H9 (cell line): ENCODE data around the gene TNIP2. TPM values are rescaled to one million over a fixed set of nuclear protein-coding genes. Genes with fewer than 3 reads are reported as not detected.

Experiments used
- DNase-seq: peaks from one replicate; pipeline ENCODE4 v3.0.0-alpha.2; 2017
- H2AFZ ChIP-seq: one replicate; pipeline ENCODE4 v1.6.1; 2013; ENCODE audit warnings: mild to moderate bottlenecking, low read length, control low read depth, moderate library complexity
- H2AK5ac ChIP-seq: 2 replicates; pipeline ENCODE4 v1.6.1; 2013; ENCODE audit warnings: low read length, control low read depth, mixed read lengths; ENCODE audit not compliant: insufficient read length
- H2BK120ac ChIP-seq: one replicate; pipeline ENCODE4 v1.6.1; 2013; ENCODE audit warnings: low read depth, mild to moderate bottlenecking, low read length, control low read depth, inconsistent platforms; ENCODE audit not compliant: poor library complexity, severe bottlenecking
- H2BK12ac ChIP-seq: 2 replicates; pipeline ENCODE4 v1.6.1; 2013; ENCODE audit warnings: low read length, control low read depth, mixed read lengths, low read depth; ENCODE audit not compliant: insufficient read length
- H2BK15ac ChIP-seq: 2 replicates; pipeline ENCODE4 v1.6.1; 2013; ENCODE audit warnings: low read depth, low read length, control low read depth
- H2BK20ac ChIP-seq: one replicate; pipeline ENCODE4 v1.6.1; 2013; ENCODE audit warnings: low read depth, mild to moderate bottlenecking, low read length, control low read depth, inconsistent platforms; ENCODE audit not compliant: poor library complexity, severe bottlenecking
- H2BK5ac ChIP-seq: 2 replicates; pipeline ENCODE4 v1.6.1; 2013; ENCODE audit warnings: low read length, control low read depth, mixed read lengths; ENCODE audit not compliant: insufficient read length
- H3K14ac ChIP-seq: 2 replicates; pipeline ENCODE4 v1.6.1; 2013; ENCODE audit warnings: low read length, control low read depth; ENCODE audit not compliant: insufficient read depth
- H3K18ac ChIP-seq: 2 replicates; pipeline ENCODE4 v1.6.1; 2013; ENCODE audit warnings: low read depth, mild to moderate bottlenecking, mixed read lengths, low read length, control low read depth; ENCODE audit not compliant: insufficient read length
- H3K23ac ChIP-seq: 2 replicates; pipeline ENCODE4 v1.6.1; 2013; ENCODE audit warnings: low read length, control low read depth, mixed read lengths, low read depth; ENCODE audit not compliant: insufficient read length
- H3K23me2 ChIP-seq: 2 replicates; pipeline ENCODE4 v1.6.1; 2013; ENCODE audit warnings: low read depth, mild to moderate bottlenecking, mixed read lengths, low read length, control low read depth; ENCODE audit not compliant: insufficient read length, poor library complexity, severe bottlenecking
- H3K27ac ChIP-seq: 2 replicates; pipeline ENCODE4 v1.5.1; 2013; ENCODE audit warnings: low read length, control low read depth, mixed read lengths, low read depth; ENCODE audit not compliant: insufficient read length
- H3K27me3 ChIP-seq: 2 replicates; pipeline ENCODE4 v1.6.1; 2013; ENCODE audit warnings: low read length, control low read depth, inconsistent platforms; ENCODE audit not compliant: insufficient read depth
- H3K4ac ChIP-seq: 2 replicates; pipeline ENCODE4 v1.6.1; 2013; ENCODE audit warnings: low read depth, mild to moderate bottlenecking, control low read depth, inconsistent platforms, low read length, moderate library complexity
- H3K4me1 ChIP-seq: 2 replicates; pipeline ENCODE4 v1.6.1; 2013; ENCODE audit warnings: low read length, control low read depth, inconsistent platforms; ENCODE audit not compliant: insufficient read depth
- H3K4me2 ChIP-seq: 2 replicates; pipeline ENCODE4 v1.6.1; 2013; ENCODE audit warnings: low read length, control low read depth, mixed read lengths; ENCODE audit not compliant: insufficient read length, insufficient read depth
- H3K56ac ChIP-seq: 2 replicates; pipeline ENCODE4 v1.6.1; 2013; ENCODE audit warnings: low read depth, mild to moderate bottlenecking, mixed read lengths, low read length, control low read depth; ENCODE audit not compliant: insufficient read length
- H3K79me1 ChIP-seq: 2 replicates; pipeline ENCODE4 v1.6.1; 2013; ENCODE audit warnings: low read depth, mild to moderate bottlenecking, moderate library complexity, low read length, control low read depth, inconsistent platforms; ENCODE audit not compliant: insufficient read depth, poor library complexity, severe bottlenecking
- H3K79me2 ChIP-seq: 2 replicates; pipeline ENCODE4 v1.6.1; 2013; ENCODE audit warnings: low read length, control low read depth, inconsistent platforms; ENCODE audit not compliant: insufficient read depth
- H3K9ac ChIP-seq: 2 replicates; pipeline ENCODE4 v1.6.1; 2013; ENCODE audit warnings: low read length, control low read depth, mixed read lengths; ENCODE audit not compliant: insufficient read length; ENCODE audit errors: extremely low read depth
- H3K9me3 ChIP-seq: one replicate; pipeline ENCODE4 v1.6.1; 2013; ENCODE audit warnings: low read depth, low read length, inconsistent platforms; ENCODE audit not compliant: control insufficient read depth
- H3T11ph ChIP-seq: one replicate; pipeline ENCODE4 v1.6.1; 2013; ENCODE audit warnings: mild to moderate bottlenecking, low read length, control low read depth, inconsistent platforms
- H4K20me1 ChIP-seq: one replicate; pipeline ENCODE4 v1.6.1; 2013; ENCODE audit not compliant: control insufficient read depth, insufficient read length, insufficient read depth
- H4K5ac ChIP-seq: 2 replicates; pipeline ENCODE4 v1.6.1; 2013; ENCODE audit warnings: low read depth, mild to moderate bottlenecking, mixed read lengths, low read length, control low read depth; ENCODE audit not compliant: insufficient read length
- H4K8ac ChIP-seq: replicated peaks from 2 replicates; pipeline ENCODE4 v1.6.1; 2013; ENCODE audit warnings: low read length, control low read depth, mixed read lengths, low read depth; ENCODE audit not compliant: insufficient read length
- H4K91ac ChIP-seq: 2 replicates; pipeline ENCODE4 v1.6.1; 2013; ENCODE audit warnings: low read depth, mild to moderate bottlenecking, moderate library complexity, mixed read lengths, low read length, control low read depth; ENCODE audit not compliant: insufficient read length
- H3K27ac Mint-ChIP-seq, 3 experiments: 2 replicates in 2 of 3; 3 replicates in 1 of 3; pipeline ENCODE4 v1.8.0; 2020 to 2021; ENCODE audit warnings: mixed read lengths in 3 of 3, mild to moderate bottlenecking in 1 of 3, moderate library complexity in 1 of 3
- H3K27me3 Mint-ChIP-seq: 2 replicates; pipeline ENCODE4 v1.8.0; 2021; ENCODE audit warnings: low read depth, mild to moderate bottlenecking, moderate library complexity, mixed read lengths
- H3K36me3 Mint-ChIP-seq, 3 experiments: 2 replicates in 2 of 3; 3 replicates in 1 of 3; pipeline ENCODE4 v1.8.0; 2020 to 2021; ENCODE audit warnings: low read depth in 3 of 3, mixed read lengths in 3 of 3; ENCODE audit not compliant: insufficient read depth in 1 of 3
- H3K4me1 Mint-ChIP-seq, 2 experiments: 2 replicates each; pipeline ENCODE4 v1.8.0; 2020; ENCODE audit warnings: mixed read lengths in 2 of 2
- H3K4me3 Mint-ChIP-seq, 2 experiments: 2 replicates in 1 of 2; 3 replicates in 1 of 2; pipeline ENCODE4 v1.8.0; 2020 to 2021; ENCODE audit warnings: mild to moderate bottlenecking in 2 of 2, mixed read lengths in 2 of 2, moderate library complexity in 1 of 2
- H3K9me3 Mint-ChIP-seq, 2 experiments: 2 replicates in 1 of 2; 3 replicates in 1 of 2; pipeline ENCODE4 v1.8.0; 2020; ENCODE audit warnings: mild to moderate bottlenecking in 2 of 2, mixed read lengths in 2 of 2, moderate library complexity in 1 of 2
- CTCF ChIP-seq: fragments of 200-600 bp; sonication (generic); conservative IDR thresholded peaks from 3 replicates; pipeline ENCODE4 v1.8.0; 2021; ENCODE audit warnings: antibody characterized with exemption, mild to moderate bottlenecking
- WGBS: extraction: QIAGEN DNeasy Blood & Tissue Kit; methylation state at CpG from one replicate; pipeline ENCODE4 v1.1.7; 2013; ENCODE audit warnings: missing lambda C conversion rate, low lambda C conversion rate, mixed read lengths; ENCODE audit not compliant: insufficient read length; ENCODE audit errors: extremely low coverage; 5-methylcytosine and 5-hydroxymethylcytosine counted together
- total RNA-seq: library from RNA; stranded (reverse); gene quantifications from 2 replicates; pipeline ENCODE4 v1.2.1, GENCODE V29; 2021

Gene TNIP2
- total RNA-seq, 1 experiment from 2014 or later: 44.7 TPM

GRCh38 chr4:2791518-2792395 is 35.6 kb upstream of the TNIP2 start:
- H3K23me2 ChIP-seq: no peaks in the 10 kb centered on the region
- no peak overlapping the region for H3K4me2 ChIP-seq
- no CpG with 5 or more reads among the region's 10 CpGs for WGBS
- H3K9me3 ChIP-seq: no peaks in the 10 kb centered on the region
- no peak overlapping the region for H2AK5ac ChIP-seq
- no peak overlapping the region for H2BK5ac ChIP-seq
- no peak for DNase-seq
- no peak overlapping the region for H4K91ac ChIP-seq
- no peak for TF ChIP-seq CTCF
- Mint-ChIP-seq H3K9me3 (no peaks in the 10 kb centered on the region), H3K27ac (no peak overlapping the region; a peak in 1 of 7 replicates), H3K36me3 (no peaks in the 10 kb centered on the region), H3K4me3 (peak overlapping the region in 1 of 2 experiments; percentile 72; a peak in 3 of 5 replicates), H3K27me3 (peaks cover 24% of the 10 kb centered on the region), H3K4me1 (peaks cover 14 to 27% of the 10 kb centered on the region in 2 experiments)
- H3K18ac ChIP-seq: no peak overlapping the region
- H2BK20ac ChIP-seq: no peak overlapping the region
- H2AFZ ChIP-seq: no peak overlapping the region
- no peak overlapping the region for H2BK120ac ChIP-seq
- H3K14ac ChIP-seq: no peak overlapping the region; the same call in 1 of the 2 replicates
- H3K23ac ChIP-seq: no peak overlapping the region
- no peak overlapping the region for H3K27ac ChIP-seq
- no peak overlapping the region for H4K5ac ChIP-seq
- no peak overlapping the region for H3T11ph ChIP-seq
- no peaks in the 10 kb centered on the region for H3K79me1 ChIP-seq
- no peaks in the 10 kb centered on the region for H3K79me2 ChIP-seq
- H2BK15ac ChIP-seq: no peak overlapping the region
- peak overlapping the region; percentile 25 for H2BK12ac ChIP-seq
- peaks cover 3% of the 10 kb centered on the region for H4K20me1 ChIP-seq
- H3K27me3 ChIP-seq: no peaks in the 10 kb centered on the region
- H3K4ac ChIP-seq: no peak overlapping the region
- H3K9ac ChIP-seq: no peak overlapping the region
- no peaks in the 10 kb centered on the region for H3K4me1 ChIP-seq
- no peak overlapping the region for H4K8ac ChIP-seq
- H3K56ac ChIP-seq: no peak overlapping the region
